Adipocyte (in vitro differentiated cells): ENCODE results near the gene SFT2D3.

ENCODE experiments used
- DNase-seq: peaks from one replicate; pipeline ENCODE4 v3.0.0-alpha.2; 2015; ENCODE audit warnings: low read depth
- H3K27me3 ChIP-seq: replicated peaks from 2 replicates; pipeline ENCODE4 v1.7.0; 2013; ENCODE audit warnings: mild to moderate bottlenecking, low read length, moderate library complexity; ENCODE audit not compliant: control insufficient read depth, insufficient read depth
- H3K36me3 ChIP-seq: 2 replicates; pipeline ENCODE4 v1.7.0; 2013; ENCODE audit warnings: low read length, mild to moderate bottlenecking, moderate library complexity; ENCODE audit not compliant: control insufficient read depth, insufficient read depth, severe bottlenecking
- H3K4me1 ChIP-seq: 2 replicates; pipeline ENCODE4 v1.7.0; 2013; ENCODE audit warnings: mild to moderate bottlenecking, low read length, moderate library complexity; ENCODE audit not compliant: control insufficient read depth, insufficient read depth
- H3K4me3 ChIP-seq: 2 replicates; pipeline ENCODE4 v1.7.0; 2013; ENCODE audit warnings: mild to moderate bottlenecking, low read length, moderate library complexity
- H3K9ac ChIP-seq: 2 replicates; pipeline ENCODE4 v1.7.0; 2013; ENCODE audit warnings: mild to moderate bottlenecking, low read length, moderate library complexity
- H3K9me3 ChIP-seq: 2 replicates; pipeline ENCODE4 v1.7.0; 2013; ENCODE audit warnings: mild to moderate bottlenecking, low read length, moderate library complexity; ENCODE audit not compliant: control insufficient read depth

SFT2D3 gene

GRCh38 chr2:127705391-127706065 lies 4.2 kb downstream of the SFT2D3 start:
- no peaks in the 10 kb centered on the region for H3K9me3 ChIP-seq
- peak; percentile 78 for DNase-seq
- H3K27me3 ChIP-seq: no peaks in the 10 kb centered on the region
- peak overlapping the region; percentile 49 for H3K4me3 ChIP-seq
- peaks cover 27% of the 10 kb centered on the region for H3K36me3 ChIP-seq
- H3K9ac ChIP-seq: peak overlapping the region; percentile 55
- H3K4me1 ChIP-seq: peaks cover 67% of the 10 kb centered on the region

GRCh38 chr2:127706215-127706990 lies 5.1 kb downstream of the SFT2D3 start:
- peak overlapping the region; percentile 1 for H3K4me3 ChIP-seq
- peaks cover 62% of the 10 kb centered on the region for H3K4me1 ChIP-seq
- peaks cover 27% of the 10 kb centered on the region for H3K36me3 ChIP-seq
- no peak for DNase-seq
- H3K9ac ChIP-seq: peak overlapping the region; percentile 55
- no peaks in the 10 kb centered on the region for H3K27me3 ChIP-seq
- H3K9me3 ChIP-seq: no peaks in the 10 kb centered on the region

DNA sequence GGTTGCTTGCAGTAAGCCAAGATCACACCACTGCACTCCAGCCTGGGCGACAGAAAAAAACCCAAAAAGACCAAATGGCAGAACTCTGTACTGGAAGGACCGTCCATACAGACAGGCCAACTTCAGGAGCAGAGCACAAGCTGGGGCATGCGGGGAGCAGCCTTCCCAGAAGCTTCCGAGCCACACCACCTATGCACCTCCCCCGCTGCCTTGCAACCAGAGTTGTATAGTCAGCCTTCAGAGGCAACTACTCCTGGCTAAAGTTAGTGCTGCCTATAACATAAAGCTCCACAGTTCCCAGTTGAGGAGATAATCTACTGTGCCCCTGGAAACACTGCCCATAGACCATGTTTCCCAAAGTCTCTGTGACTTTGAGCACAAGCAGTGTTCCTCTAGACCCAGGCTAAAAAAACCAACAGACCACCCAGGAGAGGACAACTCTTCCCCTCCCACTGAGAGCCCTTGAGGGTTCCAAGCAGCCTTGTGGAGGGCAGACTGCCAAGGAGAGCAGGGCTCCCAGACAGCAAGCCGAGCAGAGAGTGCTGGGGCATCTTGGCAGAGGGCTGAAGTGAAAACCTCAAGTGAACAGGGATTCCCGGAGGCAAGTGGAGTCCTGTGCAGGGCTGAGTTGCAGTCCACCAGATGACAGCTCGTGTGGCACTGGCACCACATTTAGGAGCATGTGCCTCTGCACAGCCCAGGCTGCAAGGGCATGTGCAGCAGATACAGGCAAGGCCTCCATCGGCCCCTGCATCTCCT lies 6.8 kb downstream of the SFT2D3 start:
- no peak for DNase-seq
- Histone ChIP-seq H3K36me3 (peaks cover 27% of the 10 kb centered on the region), H3K9me3 (no peaks in the 10 kb centered on the region), H3K4me3 (no peak overlapping the region), H3K4me1 (peaks cover 60% of the 10 kb centered on the region), H3K27me3 (no peaks in the 10 kb centered on the region), H3K9ac (no peak overlapping the region)

- H3K4me3 ChIP-seq: no peak overlapping the region
- peaks cover 27% of the 10 kb centered on the region for H3K36me3 ChIP-seq
- H3K9ac ChIP-seq: no peak overlapping the region
- no peaks in the 10 kb centered on the region for H3K9me3 ChIP-seq
- H3K27me3 ChIP-seq: no peaks in the 10 kb centered on the region
- peaks cover 51% of the 10 kb centered on the region for H3K4me1 ChIP-seq
- no peak for DNase-seq
Measured at GRCh38 chr2:127709336-127709735, 8.0 kb downstream of the SFT2D3 start.

DNA sequence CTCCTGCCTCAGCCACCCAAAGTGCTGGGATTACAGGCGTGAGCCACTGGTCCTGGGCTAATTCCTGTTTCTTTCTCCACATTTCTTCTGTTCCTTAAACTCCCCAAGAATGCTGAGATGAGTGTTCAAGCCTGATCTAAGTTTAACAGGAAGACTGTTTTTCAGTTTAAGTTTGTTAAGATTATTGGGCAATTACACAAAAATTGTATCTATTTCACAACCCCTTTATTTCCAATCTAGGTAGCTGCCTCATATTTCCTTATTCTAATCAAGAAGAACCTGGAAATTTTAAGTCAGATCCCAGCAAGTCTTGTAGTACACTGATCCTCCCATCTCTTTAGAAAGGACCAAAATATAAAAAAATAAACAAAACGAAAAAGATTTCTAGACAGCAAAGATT lies 11.7 kb downstream of the SFT2D3 start:
- no peak overlapping the region for H3K4me3 ChIP-seq
- peaks cover 38% of the 10 kb centered on the region for H3K36me3 ChIP-seq
- H3K9ac ChIP-seq: no peak overlapping the region
- no peaks in the 10 kb centered on the region for H3K27me3 ChIP-seq
- peaks cover 15% of the 10 kb centered on the region for H3K4me1 ChIP-seq
- DNase-seq: peak; percentile 14
- H3K9me3 ChIP-seq: no peaks in the 10 kb centered on the region

DNA sequence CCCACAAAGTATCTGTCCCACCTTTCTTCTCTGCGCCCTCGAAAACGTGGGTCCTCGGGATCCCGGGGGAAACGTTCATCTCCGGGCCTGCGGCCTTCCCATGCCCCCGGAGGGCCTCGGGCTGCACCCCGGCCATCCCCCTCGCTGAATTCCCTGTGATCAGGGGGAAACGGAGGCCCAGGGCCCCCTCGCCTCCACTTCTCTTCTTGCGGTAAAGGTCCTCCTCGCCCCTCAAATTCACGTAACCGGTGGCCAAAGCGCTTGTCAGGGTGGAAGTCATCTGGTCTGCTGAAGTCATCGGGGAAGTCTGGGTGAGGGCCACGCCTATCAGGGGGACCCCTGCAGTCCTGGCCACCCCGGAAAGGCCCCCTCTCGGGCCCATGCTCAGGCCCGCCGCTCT lies 12.3 kb downstream of the SFT2D3 start:
- peaks cover 35% of the 10 kb centered on the region for H3K36me3 ChIP-seq
- no peak for DNase-seq
- no peaks in the 10 kb centered on the region for H3K9me3 ChIP-seq
- H3K4me3 ChIP-seq: no peak overlapping the region
- H3K4me1 ChIP-seq: peaks cover 10% of the 10 kb centered on the region
- no peaks in the 10 kb centered on the region for H3K27me3 ChIP-seq
- H3K9ac ChIP-seq: no peak overlapping the region

DNA sequence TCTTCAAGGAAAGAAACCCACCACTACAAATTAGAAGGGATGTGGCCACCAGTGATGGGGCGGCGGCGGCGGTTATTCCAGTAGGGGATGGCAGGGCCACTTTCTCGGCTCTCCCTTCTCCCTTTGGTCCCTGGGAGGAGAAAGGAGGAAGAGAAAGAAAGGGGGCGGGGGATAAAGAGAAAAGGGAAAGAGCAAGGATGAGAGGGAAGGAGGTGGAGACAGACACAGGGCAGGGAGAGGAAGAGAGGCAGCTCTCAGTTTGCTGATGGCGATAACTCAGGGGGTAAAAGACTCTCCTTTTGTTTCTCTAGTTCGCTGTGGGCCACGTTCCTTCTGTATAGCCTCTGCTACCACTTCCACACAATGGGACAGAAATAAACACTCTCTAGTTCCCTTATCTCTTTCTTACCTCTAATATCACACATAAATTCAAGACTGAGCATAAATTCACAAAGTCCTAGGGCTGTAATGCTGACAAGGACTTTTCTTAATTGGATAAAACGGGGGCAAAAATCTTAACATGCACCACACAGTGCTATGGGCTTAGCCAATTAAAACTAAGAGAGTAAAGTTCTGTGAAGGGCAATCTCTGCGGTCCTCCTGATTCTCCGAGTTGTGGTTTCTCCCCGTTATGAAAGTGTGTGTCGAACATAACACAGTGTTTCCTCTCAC lies 14.6 kb downstream of the SFT2D3 start:
- peaks cover 44% of the 10 kb centered on the region for H3K36me3 ChIP-seq
- H3K27me3 ChIP-seq: no peaks in the 10 kb centered on the region
- H3K9ac ChIP-seq: no peak overlapping the region
- peaks cover 11% of the 10 kb centered on the region for H3K4me1 ChIP-seq
- DNase-seq: no peak
- H3K4me3 ChIP-seq: no peak overlapping the region
- H3K9me3 ChIP-seq: no peaks in the 10 kb centered on the region

GRCh38 chr2:127718271-127718670 lies 17.0 kb downstream of the SFT2D3 start:
- H3K27me3 ChIP-seq: no peaks in the 10 kb centered on the region
- peaks cover 64% of the 10 kb centered on the region for H3K36me3 ChIP-seq
- DNase-seq: no peak
- H3K4me3 ChIP-seq: no peak overlapping the region
- no peak overlapping the region for H3K9ac ChIP-seq
- H3K9me3 ChIP-seq: no peaks in the 10 kb centered on the region
- H3K4me1 ChIP-seq: peaks cover 13% of the 10 kb centered on the region

DNA sequence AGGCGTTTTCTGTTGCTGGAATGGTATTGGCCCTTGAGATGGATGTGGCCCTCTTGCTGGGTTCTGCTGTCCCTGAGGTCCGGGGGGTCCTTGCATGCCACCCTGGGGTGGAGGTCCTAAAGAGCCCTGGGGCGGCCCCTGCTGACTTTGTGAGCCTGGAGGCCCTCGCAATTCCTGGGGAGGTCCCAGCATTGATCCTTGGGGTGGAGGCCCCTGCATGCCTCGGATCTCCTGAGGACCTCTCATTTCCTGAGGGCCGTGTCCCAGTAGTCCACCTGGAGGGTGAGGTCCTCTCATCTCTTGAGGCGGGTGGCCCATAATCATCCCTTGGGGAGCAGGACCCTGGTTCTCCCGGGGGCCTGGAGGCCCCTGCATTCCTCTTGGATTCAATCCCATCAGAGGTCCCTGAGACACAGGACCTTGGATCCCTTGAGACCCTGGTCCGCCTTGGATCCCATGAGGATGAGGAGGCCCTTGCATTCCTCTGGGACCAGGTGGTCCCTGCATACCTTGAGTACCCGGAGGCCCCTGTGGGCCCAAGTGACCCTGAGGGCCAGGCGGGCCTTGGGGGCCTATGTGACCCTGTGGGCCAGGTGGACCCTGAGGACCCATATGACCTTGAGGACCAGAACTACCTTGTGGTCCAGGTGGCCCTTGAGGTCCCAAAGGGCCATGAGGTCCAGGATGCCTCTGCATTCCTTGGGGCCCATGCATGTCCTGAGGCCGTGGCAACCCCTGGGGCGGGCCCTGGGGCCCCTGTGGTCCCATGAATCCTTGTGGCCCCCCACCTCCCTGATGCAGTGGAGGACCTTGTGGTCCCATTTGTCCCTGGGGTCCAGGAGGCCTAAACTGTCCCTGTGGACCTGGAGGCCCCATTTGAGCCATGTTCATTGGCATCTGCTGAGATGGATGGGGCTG lies 18.3 kb downstream of the SFT2D3 start:
- H3K27me3 ChIP-seq: no peaks in the 10 kb centered on the region
- no peak for DNase-seq
- H3K36me3 ChIP-seq: peaks cover 72% of the 10 kb centered on the region
- no peak overlapping the region for H3K4me3 ChIP-seq
- no peaks in the 10 kb centered on the region for H3K9me3 ChIP-seq
- H3K9ac ChIP-seq: no peak overlapping the region
- H3K4me1 ChIP-seq: peaks cover 11% of the 10 kb centered on the region

- H3K4me3 ChIP-seq: no peak overlapping the region
- peak; percentile 25 for DNase-seq
- H3K9me3 ChIP-seq: no peaks in the 10 kb centered on the region
- no peaks in the 10 kb centered on the region for H3K27me3 ChIP-seq
- H3K9ac ChIP-seq: no peak overlapping the region
- H3K4me1 ChIP-seq: peaks cover 11% of the 10 kb centered on the region
- H3K36me3 ChIP-seq: peaks cover 72% of the 10 kb centered on the region
Measured at GRCh38 chr2:127721311-127721977, 20.1 kb downstream of the SFT2D3 start.
